T follicular helper cell (primary cell): ENCODE measurements around the gene MYRIP.
"Not testable (repeated sequence)": the region's sequence is repeated elsewhere in the genome, so short reads cannot be mapped to it uniquely, and the experiment has no call there.

Experiments
- DNase-seq: peaks from one replicate; pipeline ENCODE4 v3.0.0-alpha.2; 2020; ENCODE audit warnings: low read depth

MYRIP gene

GRCh38 chr3:39970982-39971381 lies 161.6 kb downstream of the MYRIP start:
- no peak for DNase-seq

DNA sequence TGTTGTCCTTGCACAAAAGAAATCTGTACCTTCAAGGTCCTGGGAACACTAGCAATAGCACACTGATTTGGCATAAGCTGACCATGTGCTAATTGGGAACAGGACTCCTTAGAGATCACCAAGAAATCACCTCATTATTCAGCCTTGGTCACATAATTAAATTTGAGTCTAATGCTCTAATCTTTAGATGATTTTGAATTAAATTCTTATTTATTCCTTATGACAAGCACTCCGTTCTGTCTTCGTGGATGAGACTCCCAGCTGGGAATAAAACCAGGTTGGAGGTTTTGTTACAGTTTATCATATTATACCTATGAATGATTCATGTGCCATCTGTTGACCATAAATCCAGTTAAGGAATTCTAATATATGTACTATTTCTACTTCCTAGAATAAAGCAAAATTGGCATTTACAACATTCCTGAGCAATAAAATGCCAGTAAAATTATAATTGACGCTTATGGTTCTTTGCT lies 162.2 kb downstream of the MYRIP start:
- no peak for DNase-seq

DNA sequence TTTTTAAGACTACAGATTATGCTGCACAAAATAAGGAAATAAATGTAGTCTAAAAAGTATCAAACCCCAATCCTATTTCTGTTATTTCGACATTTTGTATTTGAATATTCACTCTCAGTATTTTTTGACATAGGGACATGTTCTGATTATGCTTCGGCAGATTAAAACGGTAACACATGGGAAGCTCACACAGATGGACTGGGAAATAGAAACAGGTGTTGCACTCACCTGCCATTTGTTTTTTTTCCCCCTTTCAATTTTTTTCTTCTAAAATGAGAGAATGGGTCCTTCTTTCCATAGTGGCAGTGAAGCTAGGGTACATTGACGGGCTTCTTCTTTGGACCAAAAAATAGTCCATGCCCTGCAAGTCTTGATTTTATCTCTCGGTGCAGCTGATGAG lies 163.1 kb downstream of the MYRIP start:
- DNase-seq = no peak

DNA sequence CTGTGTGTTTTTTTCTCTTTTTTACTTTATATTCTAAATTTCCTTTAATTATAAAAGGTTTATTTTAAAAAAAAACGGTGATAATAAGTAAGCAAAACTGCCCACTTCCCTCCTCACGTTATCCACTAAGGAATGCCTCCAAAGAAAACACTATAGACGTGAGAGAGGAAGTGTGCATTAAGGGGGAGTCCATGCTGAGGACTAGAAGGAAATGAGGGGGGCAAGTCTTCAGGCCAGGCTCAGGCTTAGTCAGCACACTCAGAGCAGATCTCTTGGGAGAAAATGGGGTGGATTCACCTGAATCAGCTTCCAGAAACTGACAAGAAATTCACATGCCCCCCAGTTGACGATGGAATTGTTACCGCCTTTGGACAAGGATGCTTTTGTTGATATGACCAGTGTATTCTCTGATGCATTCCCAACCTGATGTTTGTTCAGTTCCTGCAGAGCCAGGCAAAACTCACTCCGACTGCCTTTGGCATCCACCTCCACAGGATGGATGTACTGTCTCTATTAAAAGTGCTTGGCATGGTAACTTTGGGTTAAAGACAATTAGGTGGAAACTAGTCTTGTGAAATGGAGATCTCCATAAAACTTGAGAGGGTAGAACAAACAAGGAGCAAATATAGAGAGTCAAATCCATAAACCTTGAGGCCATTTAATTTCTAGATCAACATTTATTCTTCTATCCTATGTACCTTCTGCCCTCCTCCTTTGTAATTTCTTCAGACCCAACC lies 167.8 kb downstream of the MYRIP start:
- DNase-seq = no peak

GRCh38 chr3:39978308-39978707 lies 168.9 kb downstream of the MYRIP start:
- DNase-seq = no peak

GRCh38 chr3:39980058-39980457 lies 170.6 kb downstream of the MYRIP start:
- DNase-seq = no peak

DNA sequence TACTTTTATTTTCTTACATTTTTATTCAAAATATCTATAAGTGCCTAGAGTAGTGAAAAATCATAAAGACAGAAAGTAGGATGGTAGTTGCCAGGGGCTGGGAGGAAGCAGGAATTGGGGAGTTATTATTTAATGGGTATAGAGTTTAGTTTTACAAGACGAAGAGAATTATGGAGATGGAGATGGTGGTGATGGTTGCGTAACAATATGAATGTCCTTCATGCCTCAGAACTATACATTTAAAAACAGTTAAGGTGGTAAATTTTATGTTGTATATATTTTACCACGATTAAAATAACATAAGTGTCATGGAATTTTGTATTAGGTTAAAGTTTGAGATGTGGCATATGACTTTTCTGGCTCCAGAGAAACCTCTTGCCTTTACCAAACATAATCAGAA lies 171.4 kb downstream of the MYRIP start:
- no peak for DNase-seq

- DNase-seq = no peak
Observed at GRCh38 chr3:39981547-39982184, 172.3 kb downstream of the MYRIP start.

- DNase-seq = no peak
Observed at GRCh38 chr3:39982665-39983357, 173.4 kb downstream of the MYRIP start.

GRCh38 chr3:39989746-39990145 lies 180.3 kb downstream of the MYRIP start:
- no peak for DNase-seq

- no peak for DNase-seq
Observed at GRCh38 chr3:39990532-39990931, 181.1 kb downstream of the MYRIP start.

DNA sequence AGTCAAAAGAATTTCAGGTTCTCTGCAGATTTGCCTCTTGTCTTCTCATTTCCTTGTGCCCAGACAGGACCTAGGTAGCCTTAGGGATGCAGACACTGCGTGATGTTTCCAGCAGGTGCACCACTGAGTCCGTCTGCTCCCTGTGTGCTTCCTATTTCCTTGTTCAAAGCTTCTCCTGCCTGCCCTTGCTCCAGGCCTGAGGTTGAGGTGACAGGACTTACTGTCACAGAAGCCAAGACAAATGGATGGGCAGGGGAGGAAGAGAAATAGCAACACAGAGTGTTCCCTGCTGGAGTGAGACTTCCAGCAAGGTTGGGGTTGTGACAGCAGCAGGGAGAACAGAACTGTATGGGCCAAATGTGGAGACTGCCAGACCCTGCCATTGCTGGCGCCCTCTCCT lies 199.4 kb downstream of the MYRIP start:
- no peak for DNase-seq

DNA sequence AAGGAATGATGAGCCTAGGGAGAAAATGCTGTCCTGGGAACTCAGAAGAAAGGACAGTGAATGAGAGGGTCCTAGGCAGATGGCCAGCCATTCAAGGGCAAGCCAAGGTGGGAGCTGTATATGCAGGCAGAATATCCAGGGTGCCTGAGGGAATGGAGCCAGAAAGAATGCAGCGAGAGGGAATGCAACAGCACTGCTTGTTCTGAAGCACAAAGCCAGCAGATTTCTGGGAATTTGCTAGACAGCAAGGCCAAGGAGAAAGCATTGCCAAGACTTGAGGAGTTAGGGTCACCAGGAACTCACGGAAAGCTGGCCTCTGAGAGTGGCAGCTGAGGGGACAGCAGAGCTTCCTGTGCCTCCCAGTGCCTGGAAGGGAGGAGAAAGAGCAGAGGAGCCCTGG lies 200.6 kb downstream of the MYRIP start:
- DNase-seq = no peak

GRCh38 chr3:40012381-40012780 lies 203.0 kb downstream of the MYRIP start:
- no peak for DNase-seq

GRCh38 chr3:40016391-40016790 lies 207.0 kb downstream of the MYRIP start:
- no peak for DNase-seq

- DNase-seq = no peak
Observed at GRCh38 chr3:40018369-40018768, 209.0 kb downstream of the MYRIP start.

- no peak for DNase-seq
Observed at GRCh38 chr3:40019376-40019775, 210.0 kb downstream of the MYRIP start.

- no peak for DNase-seq
Observed at GRCh38 chr3:40020689-40021088, 211.3 kb downstream of the MYRIP start.

DNA sequence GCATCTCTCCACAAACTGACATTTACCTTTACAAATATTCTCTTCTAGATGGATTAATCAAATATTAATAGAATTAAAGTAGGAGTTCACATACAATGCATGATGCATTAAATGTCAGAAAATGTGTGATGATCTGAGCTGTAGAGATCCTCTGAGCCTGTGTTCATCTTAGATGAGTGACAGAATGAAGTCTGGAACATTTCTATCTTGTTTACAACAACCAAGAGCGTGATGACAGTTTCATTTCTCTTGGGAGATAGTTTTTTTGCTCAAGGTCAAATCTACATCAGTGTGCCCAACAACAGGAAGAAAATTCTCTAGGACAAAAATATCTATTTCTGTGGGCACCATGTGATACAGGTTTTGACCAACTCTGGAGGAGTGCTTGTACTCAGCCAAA lies 211.9 kb downstream of the MYRIP start:
- no peak for DNase-seq

GRCh38 chr3:40022297-40022827 lies 213.0 kb downstream of the MYRIP start:
- DNase-seq = no peak

GRCh38 chr3:40024526-40024925 lies 215.1 kb downstream of the MYRIP start:
- DNase-seq = no peak

- DNase-seq = not testable (repeated sequence)
Observed at GRCh38 chr3:40025892-40026291, 216.5 kb downstream of the MYRIP start.

DNA sequence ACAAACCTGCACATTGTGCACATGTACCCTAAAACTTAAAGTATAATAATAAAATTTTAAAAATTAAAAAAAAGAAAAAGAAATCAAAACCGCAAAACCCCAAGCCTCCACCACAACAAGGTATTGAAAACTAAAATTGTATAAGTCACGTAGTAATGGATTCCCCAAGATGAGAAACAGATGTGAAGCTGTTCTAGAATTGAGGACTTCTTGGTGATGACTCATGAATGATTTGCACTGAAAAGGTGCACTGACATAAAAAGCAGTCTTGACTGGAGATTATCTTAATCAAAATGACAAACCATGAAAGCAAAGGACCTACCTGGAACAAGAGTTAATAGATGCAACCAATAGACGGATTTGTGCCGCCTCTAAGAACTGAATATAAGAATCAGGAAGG lies 225.8 kb downstream of the MYRIP start:
- DNase-seq = no peak
